AML-193 (cell line): ENCODE results near the gene TMPRSS12.
"Not testable (repeated sequence)": the region's sequence is repeated elsewhere in the genome, so short reads cannot be mapped to it uniquely, and the experiment has no call there.

Experiments
- DNase-seq, 2 experiments: peaks; one replicate each; lab custom pipeline; 2025; lab: John Stamatoyannopoulos, UW

The TMPRSS12 gene

GRCh38 chr12:50842637-50843493, at the start of gene TMPRSS12:
Gene TMPRSS12 (plus strand): TSS chr12:50842926. CDS start chr12:50842965, 39 bp downstream.
- no peak for DNase-seq

- no peak for DNase-seq
These were observed 42.8 kb upstream of the TMPRSS12 start for GRCh38 chr12:50799908-50800307.

- DNase-seq: no peak
These were observed 39.4 kb upstream of the TMPRSS12 start for GRCh38 chr12:50803230-50803875.

- DNase-seq: no peak
These were observed 36.5 kb upstream of the TMPRSS12 start for GRCh38 chr12:50806176-50806575.

- DNase-seq: not testable (repeated sequence)
These were observed 33.6 kb upstream of the TMPRSS12 start for GRCh38 chr12:50809131-50809530.

GRCh38 chr12:50814921-50815320, 27.8 kb upstream of the TMPRSS12 start:
- not testable (repeated sequence) for DNase-seq

DNA sequence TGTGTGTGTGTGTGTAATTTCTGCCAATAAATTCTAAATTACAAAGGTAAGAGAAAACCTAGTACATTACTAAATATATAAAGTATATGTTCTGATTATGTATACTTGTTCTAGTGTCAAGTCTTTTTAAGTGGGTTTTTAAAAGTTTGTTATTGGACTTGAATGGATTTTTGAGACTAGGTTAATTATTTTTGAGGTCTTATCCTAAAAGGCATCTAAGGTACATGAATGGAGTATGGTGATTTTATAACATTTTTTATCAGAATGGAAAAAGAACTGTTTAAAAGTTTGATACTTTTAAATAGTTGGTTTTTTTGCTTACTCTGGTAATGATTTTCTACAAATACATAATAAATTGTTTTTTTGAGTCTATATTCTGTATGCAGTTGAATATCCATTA, 22.5 kb upstream of the TMPRSS12 start:
- DNase-seq: no peak

- DNase-seq: no peak
These were observed 20.6 kb upstream of the TMPRSS12 start for GRCh38 chr12:50822082-50822481.

DNA sequence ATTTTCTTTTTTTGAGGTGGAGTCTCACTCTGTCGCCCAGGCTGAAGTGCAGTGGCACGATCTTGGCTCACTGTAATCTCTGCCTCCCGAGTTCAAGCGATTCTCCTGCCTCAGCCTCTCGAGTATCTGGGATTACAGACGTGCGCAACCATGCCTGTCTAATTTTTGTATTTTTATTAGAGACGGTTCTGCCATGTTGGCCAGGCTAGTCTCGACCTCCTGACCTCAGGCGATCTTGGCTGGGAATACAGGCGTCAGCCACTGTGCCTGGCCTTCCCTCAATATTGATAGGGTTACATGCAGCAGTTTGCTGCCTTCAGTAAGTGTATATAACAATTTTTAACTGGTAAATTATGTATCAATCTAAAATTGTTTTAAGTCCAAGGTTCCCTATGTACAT, 19.0 kb upstream of the TMPRSS12 start:
- DNase-seq: not testable (repeated sequence)

GRCh38 chr12:50824914-50825313, 17.8 kb upstream of the TMPRSS12 start:
- DNase-seq: no peak

DNA sequence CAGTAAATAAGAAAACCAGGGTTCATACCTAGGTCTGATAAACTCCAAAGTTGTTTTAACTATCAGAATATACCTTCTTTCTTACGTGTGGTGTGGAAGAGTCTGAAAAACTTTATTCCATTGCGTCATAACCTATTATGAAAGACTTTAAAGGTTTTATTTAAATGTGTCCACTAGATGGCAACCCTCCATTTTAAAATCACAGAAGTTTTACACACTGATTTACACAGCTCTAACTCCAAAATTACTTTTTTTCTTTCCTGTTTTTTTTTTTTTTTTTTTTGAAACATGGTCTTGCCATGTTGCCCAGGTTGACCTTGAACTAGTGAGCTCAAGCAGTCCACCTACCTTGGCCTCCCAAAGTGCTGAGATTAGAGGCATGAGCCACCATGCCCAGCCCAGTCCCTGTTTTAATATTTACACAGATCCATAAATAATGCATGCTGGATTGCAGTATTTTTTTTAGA, 17.3 kb upstream of the TMPRSS12 start:
- DNase-seq: peak; percentile 77 to 80

DNA sequence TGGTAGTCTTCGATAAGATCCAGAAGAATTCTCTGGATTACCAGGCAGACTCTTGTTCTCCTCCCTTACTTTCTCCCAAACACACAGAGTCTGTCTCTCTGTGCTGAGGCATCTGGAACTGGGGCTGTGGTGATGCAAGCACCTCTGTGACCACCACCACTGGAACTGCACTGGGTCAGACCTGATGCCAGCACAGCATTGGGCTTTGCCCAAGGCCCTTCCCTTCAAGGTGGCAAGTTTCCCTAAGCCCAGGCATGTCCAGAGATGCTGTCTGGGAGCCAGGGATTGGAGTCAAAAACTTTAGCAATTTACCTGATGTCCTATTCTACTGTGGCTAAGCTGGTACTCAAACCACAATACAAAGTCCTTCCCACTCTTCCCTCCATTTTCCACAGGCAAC, 14.6 kb upstream of the TMPRSS12 start:
- no peak for DNase-seq

- no peak for DNase-seq
These were observed 13.8 kb upstream of the TMPRSS12 start for GRCh38 chr12:50828886-50829285.

DNA sequence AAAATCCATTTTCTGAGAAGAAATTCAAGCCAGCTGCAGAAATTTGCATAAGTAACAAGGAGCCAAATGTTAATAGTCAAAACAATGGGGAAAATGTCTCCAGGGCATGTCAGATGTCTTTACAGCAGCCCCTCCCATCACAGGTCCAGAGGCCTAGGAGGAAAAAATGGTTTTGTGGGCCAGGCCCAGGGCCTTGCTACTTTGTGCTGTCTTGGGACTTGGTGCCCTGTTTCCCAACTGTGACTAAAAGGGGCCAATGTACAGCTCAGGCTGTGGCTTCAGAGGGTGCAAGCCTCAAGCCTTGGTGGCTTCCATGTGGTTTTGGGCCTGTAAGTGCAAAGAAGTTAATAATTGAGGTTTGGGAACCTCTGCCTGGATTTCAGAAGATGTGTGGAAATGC, 8.9 kb upstream of the TMPRSS12 start:
- not testable (repeated sequence) for DNase-seq

GRCh38 chr12:50839042-50839441, 3.7 kb upstream of the TMPRSS12 start:
- no peak for DNase-seq

GRCh38 chr12:50840809-50841487, 1.8 kb upstream of the TMPRSS12 start:
- no peak for DNase-seq

DNA sequence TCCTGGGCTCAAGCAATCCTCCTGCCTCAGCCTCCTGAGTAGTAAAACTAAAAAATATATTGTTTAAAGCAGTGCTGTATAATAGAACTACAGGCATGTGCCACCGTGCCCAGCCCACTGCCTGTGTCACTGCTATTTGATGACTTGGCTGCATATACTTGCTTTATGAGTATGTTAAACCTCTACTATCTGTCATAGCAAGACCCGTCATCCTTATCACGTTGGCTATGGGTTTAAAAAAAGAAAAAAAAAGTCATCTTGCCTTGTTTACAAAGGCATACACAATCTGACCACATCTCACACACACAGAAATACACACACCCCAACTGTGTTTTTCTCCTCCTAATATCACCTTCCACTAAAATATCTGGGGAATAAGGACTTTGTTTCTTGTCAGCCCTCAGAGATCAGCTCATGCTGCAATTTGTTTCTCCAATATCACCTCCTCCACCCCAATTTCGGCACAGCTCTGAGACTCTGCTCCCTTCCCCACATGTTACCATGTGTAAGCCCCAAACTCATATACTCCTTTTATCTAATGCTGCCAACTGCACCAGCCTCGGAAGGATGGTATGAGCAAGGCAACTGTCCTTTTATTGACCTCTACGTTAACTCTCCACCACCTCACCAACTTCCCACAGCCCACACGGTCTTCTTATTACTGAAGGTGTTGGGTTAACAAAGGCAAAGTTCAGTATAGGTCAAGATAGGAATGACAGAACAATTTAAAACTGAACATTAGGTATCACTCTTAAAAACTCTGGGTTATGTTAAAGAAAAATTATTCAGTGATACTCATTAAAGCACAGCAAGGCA, 802 bp upstream of the TMPRSS12 start:
- DNase-seq: no peak

DNA sequence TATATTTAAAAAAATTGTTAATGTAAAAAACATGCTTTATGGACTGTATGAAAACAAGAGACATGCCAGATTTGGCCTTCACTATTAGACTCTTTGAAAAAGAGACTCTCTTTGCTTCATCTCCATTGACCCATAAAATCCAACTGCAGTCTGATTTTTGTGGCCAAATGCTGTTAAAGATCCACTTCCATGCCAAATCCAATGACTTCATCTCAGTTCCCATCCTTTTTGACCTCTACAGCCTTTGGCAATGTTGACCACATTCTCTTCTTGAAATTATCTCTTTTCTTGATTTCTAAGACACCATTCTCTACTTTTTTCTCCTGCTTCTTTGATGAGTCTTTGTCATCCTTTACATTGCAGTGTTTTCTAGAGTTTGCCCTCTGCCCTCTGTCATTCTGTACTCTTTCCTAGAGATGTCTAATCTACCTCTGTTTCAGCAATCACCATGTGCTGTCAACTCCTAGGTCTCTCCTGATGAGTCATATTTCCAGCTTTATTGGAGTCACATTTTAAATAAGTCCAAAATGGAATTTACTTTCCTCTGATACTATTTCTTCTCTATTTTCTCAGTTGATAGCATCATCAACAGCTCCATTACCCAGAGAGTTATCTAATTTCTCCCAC, 2.4 kb downstream of the TMPRSS12 start:
- no peak for DNase-seq

DNA sequence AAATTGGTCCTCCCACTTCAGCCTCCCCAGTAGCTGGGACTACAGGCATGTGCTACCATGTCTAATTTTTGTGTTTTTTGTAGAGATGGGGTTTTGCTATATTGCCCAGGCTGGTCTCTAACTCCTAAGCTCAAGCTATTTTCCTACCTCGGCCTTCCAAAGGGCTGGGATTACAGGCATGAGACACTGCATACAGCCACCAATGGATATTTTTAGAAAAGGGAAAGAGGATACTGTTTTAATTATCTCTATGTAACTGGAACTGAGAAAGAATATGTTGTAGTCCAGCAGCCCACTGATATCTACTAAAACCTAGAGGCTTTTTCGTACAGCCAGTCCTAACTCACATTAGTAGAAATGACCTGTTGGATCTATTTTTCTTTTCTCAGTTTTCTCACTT, 6.2 kb downstream of the TMPRSS12 start:
- no peak for DNase-seq

GRCh38 chr12:50855218-50855617, 12.5 kb downstream of the TMPRSS12 start:
- DNase-seq: not testable (repeated sequence)

- DNase-seq: not testable (repeated sequence)
These were observed 13.0 kb downstream of the TMPRSS12 start for GRCh38 chr12:50855679-50856078.
